HG02884 (cell line): Measurements from ENCODE around the gene ARMC8.

Experiments
- ATAC-seq: cut with Tn5 transposase; IDR thresholded peaks from one replicate; pipeline ENCODE4 v1.9.1; 2021; ENCODE audit warnings: mild to moderate bottlenecking, moderate library complexity; ENCODE audit not compliant: unreplicated experiment

The ARMC8 gene

DNA sequence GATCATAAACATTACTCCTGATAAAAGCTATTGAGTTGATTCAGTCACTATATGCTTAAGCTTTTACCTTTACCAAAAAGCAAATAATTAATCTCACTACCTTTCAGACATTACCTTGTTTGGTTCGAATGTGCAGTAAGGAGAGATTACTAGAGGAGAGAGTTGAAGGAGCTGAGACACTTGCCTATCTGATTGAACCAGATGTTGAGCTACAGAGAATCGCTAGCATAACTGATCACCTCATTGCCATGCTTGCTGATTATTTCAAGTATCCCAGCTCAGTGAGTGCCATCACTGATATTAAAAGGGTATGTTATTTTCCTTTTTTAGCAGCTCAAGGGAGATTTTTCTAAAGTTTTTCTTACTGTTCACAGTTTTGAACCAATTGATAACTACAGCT lies 54.6 kb downstream of the ARMC8 start:
- no peak for ATAC-seq

DNA sequence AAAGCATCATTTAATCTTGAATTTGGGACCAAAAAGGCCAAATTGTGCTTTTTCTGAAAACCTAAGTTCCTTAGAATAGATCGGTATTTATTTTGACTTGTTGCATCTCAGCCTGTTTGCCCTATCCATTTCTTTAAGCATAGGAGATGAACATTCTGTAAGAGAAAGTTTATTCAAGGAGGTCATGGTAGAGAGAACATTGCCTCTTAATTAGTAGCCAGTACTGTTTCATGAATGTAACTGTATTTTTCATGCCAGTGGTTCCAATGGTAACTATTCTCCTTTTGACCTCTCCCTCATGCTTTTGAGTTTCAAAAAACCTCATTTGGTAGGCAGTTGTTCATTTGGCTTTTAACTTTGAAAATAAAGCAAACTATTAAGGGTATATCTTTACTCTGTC lies 55.4 kb downstream of the ARMC8 start:
- ATAC-seq: no peak

DNA sequence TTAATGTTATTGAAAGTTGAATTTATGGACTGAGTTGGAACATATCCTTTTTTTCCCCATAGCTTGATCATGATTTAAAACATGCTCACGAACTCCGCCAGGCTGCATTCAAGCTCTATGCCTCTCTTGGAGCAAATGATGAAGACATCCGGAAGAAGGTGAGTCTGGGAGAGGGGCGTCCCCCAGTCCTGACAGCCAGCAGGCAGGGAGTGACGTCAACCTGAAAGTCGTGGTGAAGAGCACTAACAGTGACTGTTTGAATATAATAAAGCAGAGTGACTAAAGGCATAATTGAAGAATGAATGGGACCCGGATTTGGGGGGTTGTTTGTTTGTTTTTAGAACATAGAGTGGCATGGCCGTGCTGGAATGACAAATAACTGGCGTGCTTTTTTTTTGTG lies 57.9 kb downstream of the ARMC8 start:
- ATAC-seq: no peak

DNA sequence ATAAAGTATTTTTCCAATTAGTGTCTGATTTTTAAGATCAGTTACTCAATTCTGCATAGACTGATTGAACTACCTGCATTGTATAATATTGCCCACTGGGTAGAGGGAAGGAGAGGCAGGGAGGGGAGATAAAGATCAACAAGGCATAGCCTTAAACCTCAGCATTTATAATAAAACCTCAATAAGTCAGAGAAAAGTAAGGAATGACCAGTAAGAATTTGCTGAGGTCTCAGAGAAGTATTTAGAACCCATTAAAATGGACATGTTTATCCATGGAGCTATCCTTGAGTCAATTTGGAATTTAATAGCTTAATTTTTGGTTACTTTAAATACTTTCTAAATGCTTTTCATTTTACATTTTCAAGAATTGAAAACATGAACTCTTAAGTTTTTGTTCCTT lies 62.5 kb downstream of the ARMC8 start:
- ATAC-seq: no peak

DNA sequence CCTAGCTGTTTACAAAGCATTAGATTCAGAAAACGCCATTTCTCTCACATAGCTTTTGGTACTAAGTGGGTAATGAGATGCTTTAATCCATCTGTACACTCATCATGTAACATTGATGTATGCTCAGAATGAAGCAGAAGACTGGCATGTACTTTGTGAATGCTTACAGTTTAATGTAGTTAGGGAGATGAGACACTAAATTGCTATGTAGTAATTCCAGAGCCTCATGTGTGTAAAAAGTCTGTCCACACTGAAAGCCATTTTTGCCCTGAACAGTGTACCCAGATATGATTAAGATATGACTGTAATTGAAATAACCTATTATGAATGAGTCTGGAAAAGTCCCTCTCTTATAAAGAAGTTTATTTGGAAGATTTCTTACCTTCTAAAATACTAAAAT lies 66.5 kb downstream of the ARMC8 start:
- ATAC-seq: no peak

DNA sequence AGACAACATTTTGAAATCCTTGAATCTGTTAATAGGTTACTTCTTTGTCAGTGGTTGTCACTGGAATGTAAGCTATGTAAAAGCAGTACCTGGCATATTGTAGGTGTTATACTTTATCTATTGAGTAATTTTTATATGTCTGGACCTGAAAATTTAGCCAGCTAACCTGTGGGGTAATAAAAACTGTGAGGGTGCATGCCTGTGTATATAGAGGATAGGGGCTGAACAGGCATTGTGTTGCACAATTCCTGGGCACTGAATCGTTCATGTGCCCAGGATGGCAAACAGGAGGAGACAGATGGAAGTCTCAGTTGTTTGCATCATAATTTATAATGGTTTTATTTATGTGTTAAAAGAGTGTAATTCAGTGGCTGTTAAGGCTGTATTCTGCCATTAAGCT lies 67.1 kb downstream of the ARMC8 start:
- no peak for ATAC-seq

DNA sequence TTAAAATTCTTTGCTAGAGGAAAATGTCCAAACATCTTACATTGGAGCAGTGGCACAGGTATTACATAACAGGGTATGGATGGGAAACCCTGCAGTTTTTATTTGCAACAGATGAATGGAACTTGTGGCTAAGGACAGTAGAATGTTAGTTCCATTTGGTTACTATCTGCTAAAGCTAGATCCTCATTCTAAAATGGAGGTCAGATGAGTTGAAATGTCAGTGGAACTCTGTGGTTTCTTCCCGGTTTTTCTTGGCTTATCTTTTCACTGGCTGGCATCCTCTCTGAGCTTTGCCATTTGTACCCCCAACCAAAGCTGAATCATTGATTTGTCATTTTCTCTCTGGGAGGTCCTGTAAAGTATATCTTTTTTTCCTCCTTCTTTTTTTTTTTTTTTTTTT lies 68.9 kb downstream of the ARMC8 start:
- no peak for ATAC-seq

DNA sequence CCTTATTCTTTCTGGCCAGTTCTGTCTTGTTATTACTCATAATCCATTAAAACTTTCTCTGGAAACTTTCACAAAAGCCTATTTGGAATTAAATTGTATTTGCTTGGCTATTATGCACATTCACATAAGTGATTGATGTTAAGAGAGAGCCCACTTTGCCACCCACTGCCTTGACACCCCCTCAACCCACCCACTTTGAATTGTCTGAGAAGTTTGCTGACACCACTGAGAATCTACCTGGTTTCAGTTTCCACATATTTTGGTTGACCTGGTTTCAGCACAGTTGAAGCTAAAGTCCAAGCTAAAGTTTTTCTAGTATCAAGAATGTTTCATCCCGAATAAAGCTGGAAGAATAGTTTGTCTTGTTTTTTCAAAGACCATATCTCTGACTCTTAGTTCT lies 70.9 kb downstream of the ARMC8 start:
- ATAC-seq: no peak

DNA sequence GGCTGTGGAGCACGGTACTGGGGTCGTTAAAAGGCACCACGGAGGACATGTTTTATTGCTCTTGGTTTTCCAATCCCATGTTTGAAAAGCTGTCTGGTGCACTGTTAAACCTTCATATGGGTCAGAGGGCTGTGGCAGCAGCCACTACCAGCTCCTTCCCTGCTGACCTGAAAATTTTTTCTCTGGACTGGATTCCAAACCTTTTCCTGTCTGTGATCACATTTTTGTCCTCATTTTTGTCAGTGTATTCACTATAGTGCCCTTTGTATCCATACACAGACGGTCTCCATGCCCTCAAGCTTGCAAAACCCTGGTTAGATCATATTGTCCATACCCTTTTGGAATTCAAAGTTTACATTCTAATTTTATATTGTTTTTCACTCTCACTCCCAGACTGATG lies 72.0 kb downstream of the ARMC8 start:
- ATAC-seq: no peak

DNA sequence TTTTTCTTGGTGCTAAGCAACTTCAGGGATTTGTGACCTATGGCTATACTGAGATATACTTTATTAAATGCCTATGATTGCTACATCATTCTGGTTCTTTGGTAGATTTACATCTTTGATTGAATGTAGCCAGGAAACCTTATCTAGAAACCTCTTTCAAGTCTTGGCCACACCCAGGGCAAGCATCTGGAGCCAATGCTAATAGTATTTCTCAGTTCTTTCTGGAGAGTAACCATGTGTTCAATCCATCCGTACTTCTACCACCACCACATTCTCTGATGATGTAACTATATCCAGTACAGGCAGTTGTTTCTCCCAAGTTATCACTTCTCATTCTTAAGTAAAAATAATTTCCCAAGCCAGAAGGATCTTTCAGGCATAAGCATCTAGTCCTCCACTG lies 73.5 kb downstream of the ARMC8 start:
- ATAC-seq: no peak

DNA sequence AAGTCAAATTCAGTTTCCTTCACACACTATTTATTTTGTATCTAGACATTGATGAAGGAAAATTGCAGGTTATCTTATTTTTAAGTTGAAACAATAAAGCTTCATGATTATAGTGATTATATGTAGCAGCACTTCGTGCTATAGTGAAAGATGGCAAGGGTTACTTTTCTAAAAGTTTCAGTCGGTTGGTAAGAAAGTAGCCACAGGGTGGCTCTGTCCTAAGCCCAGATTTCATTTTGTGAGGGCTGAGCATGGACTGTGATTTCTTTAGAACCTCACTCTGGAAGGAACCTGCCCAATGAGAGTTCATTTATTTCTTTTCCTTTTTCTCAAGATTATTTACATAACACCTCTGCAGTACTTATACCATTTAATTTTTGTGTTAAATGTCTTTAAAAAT lies 76.0 kb downstream of the ARMC8 start:
- no peak for ATAC-seq

DNA sequence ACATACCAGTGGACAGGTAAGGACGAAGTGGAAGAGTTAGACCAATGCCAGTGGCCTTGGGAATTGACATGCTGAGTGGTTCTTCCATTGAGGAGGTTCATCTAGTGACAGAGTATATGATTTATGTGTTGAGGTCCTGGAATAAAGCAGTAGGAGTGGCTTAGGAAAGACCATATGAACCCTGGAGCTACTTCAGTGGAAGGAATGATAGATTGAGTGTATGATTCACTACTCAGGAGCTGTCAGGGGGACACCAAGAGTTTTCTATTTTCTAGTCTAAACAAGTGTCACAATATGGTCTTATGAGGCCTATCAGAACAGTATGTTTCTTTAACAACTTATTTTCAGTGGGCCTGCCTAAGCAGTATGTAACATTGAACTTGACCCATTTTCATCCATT lies 78.6 kb downstream of the ARMC8 start:
- ATAC-seq: no peak

DNA sequence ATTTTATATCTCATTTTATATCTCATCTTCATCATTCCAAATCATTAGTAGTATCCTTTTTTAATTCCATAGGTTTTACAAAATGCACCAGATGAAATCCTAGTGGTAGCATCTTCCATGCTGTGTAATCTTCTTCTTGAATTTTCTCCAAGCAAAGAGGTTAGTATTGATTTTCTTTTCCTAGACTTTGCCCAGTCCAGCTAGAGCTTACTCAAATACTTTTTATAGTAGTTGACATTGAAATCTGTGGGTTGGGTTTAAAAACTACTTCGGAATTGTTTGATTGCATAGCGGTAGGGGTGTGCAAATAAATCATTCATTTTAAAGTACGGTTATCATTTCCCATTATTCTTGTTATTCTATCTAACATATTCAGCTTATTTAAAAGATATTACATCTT lies 80.0 kb downstream of the ARMC8 start:
- ATAC-seq: no peak

DNA sequence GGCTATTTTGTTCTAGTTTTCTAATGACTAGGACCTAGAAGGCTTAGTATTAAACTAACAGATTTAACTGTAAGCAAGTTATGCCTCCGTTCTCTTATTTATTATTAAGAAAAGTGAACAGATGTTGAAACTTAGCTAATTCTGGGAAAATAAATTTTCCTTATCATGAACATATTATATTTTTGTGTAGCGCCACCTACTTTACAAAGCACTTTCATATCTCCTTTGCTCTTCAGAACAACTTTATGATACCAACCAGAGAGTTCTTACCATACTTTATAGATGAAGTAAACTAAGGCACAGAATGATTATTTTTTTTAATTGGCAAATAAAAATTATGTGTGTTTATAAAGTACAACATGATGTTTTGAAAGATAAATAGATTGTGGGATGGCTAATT lies 83.1 kb downstream of the ARMC8 start:
- ATAC-seq: no peak

DNA sequence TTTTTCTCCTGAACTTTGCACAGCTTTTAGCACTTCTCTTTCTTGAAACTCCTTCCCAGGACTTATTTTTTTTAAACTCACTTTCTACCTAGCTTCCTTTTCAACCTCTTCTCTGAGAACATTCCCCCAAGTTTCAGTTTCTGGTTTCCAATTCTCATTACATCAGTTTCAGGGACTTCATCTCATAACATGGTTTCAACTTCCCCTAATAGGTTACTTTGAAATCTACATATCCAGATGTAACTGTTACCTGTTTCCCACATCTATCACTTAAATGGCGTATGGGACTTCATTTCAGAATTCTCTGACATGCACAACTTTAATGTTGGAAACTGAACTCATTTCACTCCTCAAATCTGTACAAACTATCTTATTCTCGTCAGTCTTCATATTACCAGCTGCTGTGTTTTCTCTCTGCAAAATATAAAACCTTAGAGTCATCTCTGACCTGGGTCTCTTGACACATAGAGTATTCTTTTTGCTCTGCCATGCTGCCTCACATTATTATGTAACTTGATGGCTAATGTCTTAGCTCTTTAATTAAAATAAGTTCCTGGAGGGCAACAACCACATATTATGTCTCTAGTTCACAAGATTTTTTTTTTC lies 84.2 kb downstream of the ARMC8 start:
- ATAC-seq: peak; percentile 82

DNA sequence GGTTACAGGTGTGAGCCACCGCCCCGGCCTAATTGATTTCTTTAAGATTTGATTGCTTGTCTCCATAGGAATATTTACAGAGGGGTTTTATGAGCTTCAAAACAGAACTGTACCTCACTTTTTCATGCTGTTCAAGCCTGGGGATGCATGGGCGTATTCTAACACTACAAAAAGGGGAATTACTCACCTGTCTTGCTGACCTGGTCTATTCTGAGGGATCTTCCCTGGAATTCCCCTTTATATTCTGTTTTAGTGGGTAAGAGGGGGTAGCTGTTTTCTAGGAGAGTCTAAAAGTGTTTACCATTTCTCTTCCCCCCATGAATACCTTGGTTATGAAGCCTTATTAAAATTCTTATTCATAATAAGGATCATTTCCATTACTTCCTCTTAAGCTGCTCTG lies 94.5 kb downstream of the ARMC8 start:
- ATAC-seq: no peak

DNA sequence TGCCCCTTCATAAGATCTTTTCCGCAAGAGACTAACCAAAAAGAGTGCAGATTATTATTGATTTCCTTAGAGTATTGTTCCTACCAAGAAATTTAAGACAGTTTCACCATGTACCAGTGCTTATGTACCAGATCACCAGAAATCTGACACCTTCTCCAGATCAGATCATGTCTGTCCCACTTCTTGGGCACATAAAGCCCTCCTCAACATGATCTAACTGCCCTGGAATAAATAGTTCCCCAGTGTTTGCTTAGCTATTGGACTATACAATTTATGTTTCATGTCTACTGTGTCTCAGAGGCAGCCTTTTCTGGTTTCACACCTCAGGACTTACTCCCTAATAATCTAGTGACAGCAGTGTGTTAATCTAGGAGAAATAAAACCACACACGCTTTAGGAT lies 95.7 kb downstream of the ARMC8 start:
- ATAC-seq: no peak

DNA sequence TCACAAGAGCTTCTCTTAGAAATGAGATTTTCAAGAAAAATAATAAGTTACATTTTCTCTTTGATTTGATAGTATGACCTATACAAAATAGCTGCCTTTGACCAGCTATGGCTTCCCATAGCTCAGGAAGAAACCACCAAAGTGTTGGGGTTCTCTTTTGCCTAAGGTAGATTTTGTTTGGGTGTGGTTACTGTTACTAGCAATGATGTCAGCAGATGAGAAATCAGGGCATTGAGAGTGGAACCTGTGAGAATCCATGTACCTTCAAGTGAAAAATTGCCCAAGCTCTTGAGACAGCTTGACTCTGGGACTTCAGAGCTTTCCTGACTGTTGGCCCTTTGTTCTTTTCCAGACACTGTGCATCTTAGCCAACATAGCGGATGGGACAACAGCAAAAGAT lies 97.0 kb downstream of the ARMC8 start:
- no peak for ATAC-seq

DNA sequence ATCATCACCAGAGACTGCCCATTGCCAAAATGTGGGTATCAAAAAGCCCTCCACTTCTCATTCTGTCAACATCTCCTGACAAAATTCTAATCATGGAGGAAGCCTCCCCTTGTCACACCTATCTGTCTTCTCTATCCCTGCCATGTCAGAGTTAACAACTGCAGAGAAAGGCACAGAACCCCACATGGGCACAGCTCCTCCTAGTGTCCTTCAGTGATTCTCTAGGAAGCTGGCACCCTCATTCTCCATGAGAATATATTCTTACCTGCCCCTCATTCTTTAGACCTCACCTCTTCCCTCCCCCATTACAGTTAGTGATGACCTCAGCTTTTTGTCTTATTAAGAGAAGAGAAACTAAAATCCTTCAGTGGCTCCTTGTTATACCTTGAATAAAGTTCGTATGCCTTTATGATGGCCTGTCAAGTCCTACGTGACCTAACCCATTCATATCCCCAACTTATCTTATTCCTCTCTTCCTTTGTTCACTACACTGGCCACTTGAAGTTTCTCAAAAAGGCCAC lies 97.9 kb downstream of the ARMC8 start:
- no peak for ATAC-seq

DNA sequence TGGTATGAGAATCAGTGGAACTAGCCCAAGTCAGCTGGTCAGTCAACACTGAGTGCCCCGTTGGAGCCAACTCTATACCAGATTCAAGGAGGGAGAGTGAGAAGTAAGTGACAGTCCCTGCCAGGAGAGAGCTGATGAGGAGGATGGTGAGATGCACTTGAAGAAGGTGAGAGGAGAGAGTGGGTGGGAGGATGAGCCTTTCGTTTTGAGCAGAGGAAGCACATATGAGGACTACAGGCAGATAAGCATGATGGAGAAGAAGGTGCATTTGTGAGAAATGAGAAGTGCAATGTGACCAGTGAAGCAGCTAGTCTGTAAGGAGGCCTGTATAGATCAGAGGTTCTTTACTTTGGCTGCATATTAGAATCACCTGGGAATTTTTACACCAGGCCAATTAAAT lies 102.2 kb downstream of the ARMC8 start:
- ATAC-seq: no peak

DNA sequence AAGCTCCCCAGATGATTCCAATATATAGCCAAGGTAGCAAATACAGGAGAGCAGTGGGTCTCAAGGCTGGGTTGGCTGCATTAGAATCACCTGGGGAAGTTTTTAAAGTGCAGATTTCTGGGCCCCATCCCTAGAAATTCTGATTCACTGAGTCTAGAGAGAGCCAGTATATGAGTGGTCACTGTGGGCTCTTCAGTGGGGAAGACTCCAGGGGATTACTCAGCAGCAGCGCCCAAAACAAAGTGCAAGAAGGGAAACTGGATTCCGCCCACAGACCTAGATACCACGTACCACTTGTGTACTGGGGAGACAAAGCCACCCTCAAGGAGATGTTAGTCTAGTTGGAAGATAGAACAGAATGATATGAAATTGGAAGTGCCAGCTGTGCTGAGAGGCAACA lies 102.6 kb downstream of the ARMC8 start:
- no peak for ATAC-seq

DNA sequence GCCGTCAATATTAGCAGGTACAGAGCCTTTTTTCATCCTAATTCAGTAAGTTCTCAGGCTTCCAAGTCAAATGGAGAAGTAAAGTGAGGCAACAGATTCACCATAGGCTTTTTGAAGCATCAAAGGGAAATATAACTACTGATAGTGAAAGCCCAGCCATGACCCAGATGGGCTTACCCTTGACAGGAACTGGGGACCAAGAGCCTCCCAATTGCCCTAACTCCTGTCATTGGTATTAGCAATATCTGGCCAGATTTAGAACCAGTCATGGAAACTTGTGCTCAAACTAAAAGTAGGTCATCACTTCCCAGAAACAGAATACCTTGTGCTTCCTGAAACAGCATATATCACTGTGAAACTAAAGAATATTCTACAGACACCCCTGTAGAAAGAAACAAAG lies 109.5 kb downstream of the ARMC8 start:
- no peak for ATAC-seq

DNA sequence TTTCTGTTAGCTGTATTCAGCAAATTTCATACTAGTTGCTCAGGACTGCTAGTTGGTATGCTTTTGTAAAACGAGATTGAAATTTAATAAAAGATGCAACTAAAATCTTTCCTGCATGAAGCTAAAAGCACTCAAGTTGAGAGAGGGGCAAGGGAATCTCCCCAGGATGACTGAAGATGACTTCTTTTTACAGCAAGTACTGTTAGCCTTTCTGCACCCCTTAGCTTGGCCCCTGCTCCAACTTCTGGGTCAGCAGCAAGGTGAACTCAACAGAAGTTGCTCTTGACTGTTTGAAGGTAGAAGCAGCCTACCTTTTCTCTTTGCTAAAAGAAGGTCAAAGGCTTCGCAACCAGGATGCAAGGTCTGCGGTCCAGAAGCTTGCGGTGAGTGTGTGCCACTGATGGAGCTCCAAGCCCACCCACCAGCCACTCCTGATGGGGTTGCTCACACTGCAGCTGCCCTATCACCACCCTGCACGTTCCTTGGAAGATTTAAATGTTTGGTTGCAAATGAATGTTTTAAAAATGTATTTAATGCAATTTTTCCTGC lies 110.0 kb downstream of the ARMC8 start:
- no peak for ATAC-seq
